EH (cell line): Measurements from ENCODE around the gene GLA.
A peak's percentile ranks its signal among the peaks of the same experiment; 100 is the strongest.

ENCODE experiments used
- DNase-seq: peaks from one replicate; pipeline ENCODE4 v3.0.0-alpha.2; 2015; ENCODE audit warnings: low read depth

GLA gene

DNA sequence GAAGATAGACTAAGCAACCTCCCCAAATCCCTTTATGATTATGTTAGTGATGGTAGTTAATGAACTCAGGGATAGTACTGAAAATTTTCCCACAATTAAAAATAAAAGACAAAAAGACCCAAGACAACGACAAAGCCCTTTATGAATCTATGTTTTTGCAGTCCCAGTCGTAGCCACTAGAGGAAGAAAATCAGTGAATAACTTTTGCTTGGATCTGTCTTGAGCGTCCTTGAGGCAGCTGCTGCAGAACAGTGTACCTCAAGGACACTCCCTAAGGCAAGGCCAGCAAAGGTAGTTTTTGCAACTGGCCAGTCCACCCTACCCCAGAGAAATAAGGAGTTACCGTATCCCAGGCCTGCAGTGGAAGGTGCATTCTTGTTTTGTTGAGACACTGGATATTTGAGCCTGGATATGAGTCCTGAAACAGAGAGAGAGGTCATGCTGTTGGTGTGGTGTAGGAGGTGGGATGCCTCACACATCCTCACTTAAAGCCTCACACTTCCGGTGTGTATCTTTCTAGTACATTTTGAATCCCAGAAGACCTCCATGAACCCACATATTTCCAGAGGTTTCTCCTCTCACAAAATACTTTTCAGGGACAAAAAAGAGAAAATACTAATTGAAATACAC, 50.4 kb downstream of the GLA start:
- DNase-seq: peak; percentile 3

DNA sequence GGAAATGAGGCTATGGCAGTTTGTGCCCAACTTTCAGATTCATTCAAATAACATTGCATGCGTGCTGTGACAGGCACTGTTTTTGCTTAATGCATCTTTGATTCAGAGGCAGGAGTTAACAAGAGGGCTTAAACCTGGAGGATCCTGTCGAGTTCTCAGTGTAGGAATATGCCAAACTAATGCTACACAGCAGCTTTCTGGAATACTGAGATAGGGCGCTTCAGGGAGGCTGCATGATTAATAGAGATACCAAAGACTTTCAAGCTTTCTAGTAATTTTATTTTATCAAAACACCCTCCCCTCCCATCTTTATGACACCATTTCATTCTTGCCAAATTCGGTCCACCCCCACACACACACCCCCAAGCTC, 58.5 kb downstream of the GLA start:
- no peak for DNase-seq

DNA sequence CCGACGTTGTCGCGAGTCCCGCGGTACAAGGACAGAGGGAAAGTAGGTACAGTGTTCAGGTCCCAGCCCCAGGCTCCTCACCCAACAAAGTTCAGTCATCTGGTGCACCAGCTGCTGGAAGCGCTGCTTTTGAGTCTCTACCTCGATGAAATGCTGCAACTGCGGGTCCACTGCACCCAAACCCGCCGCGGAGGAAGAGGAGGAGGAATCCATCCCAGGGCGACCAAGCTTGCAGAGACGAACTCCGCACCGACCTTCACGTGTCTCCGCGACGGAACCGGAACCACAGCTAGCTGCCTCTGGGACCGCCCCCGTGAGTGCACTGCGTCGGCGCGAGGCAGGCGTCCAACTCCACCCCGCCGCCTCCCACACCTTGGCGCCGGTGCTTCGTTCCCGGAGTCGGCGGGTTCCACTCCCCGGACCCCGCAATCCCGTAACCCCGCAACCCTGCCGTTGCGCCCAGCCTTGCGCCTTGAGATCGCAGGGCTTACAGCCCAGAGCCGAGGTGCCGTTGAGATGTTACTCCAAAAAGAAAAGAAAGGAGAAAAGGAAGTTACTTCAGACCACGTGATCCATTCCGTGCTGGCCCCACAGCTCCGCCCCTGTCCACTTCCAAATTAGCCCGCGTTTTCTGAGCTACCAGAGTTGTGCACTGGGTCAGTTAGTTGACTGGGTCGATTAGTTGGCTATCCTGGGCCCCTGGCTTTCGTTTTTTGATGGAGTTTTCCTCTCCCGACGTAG, 59.1 kb downstream of the GLA start, which contains the start of gene TIMM8A:
TSS of gene TIMM8A (minus strand) at position 291 of the 741 bp plus-strand sequence. CDS start at position 213, 78 bp downstream.
- DNase-seq: peak; percentile 76

GRCh38 chrX:101347859-101348451, 59.8 kb downstream of the GLA start:
- peak; percentile 19 for DNase-seq
